NT2/D1 (cell line): ENCODE data around the gene P2RX3.

Experiments used
- DNase-seq: peaks from one replicate; pipeline ENCODE4 v3.0.0-alpha.2; 2011; ENCODE audit warnings: low read depth, low spot score
- H3K27me3 ChIP-seq: 2 replicates; pipeline ENCODE4 v1.6.0; 2011; ENCODE audit warnings: mild to moderate bottlenecking; ENCODE audit not compliant: insufficient read length, insufficient read depth
- H3K36me3 ChIP-seq: 2 replicates; pipeline ENCODE4 v1.6.1; 2011; ENCODE audit warnings: mild to moderate bottlenecking, low read length, mixed read lengths; ENCODE audit not compliant: insufficient read depth, insufficient read length
- H3K4me1 ChIP-seq: 2 replicates; pipeline ENCODE4 v1.5.1; 2011; ENCODE audit not compliant: insufficient read depth, insufficient read length
- H3K4me3 ChIP-seq: 2 replicates; pipeline ENCODE4 v1.5.1; 2011; ENCODE audit warnings: low read depth; ENCODE audit not compliant: insufficient read length
- H3K9ac ChIP-seq: 2 replicates; pipeline ENCODE4 v1.6.0; 2011; ENCODE audit warnings: low read depth; ENCODE audit not compliant: insufficient read length
- H3K9me3 ChIP-seq: 2 replicates; pipeline ENCODE4 v1.5.1; 2011; ENCODE audit warnings: mild to moderate bottlenecking, low read length; ENCODE audit not compliant: insufficient read depth
- SUZ12 ChIP-seq: IDR thresholded peaks from 2 replicates; pipeline ENCODE4 v1.6.1; 2011; ENCODE audit not compliant: insufficient read length, insufficient read depth; ENCODE audit errors: extremely low read depth
- YY1 ChIP-seq: IDR thresholded peaks from 2 replicates; pipeline ENCODE4 v1.6.1; 2011; ENCODE audit not compliant: insufficient read length, insufficient read depth
- ZNF274 ChIP-seq: IDR thresholded peaks from 2 replicates; pipeline ENCODE4 v1.6.1; 2011; ENCODE audit warnings: mild to moderate bottlenecking, low read depth, low read length

The P2RX3 gene

GRCh38 chr11:57407941-57408475 lies 69.9 kb downstream of the P2RX3 start:
- no peaks in the 10 kb centered on the region for H3K27me3 ChIP-seq
- H3K9ac ChIP-seq = no peak overlapping the region
- no peak overlapping the region for H3K4me3 ChIP-seq
- DNase-seq = no peak
- H3K9me3 ChIP-seq = no peaks in the 10 kb centered on the region
- no peak for TF ChIP-seq YY1
- TF ChIP-seq SUZ12 = no peak
- TF ChIP-seq ZNF274 = no peak
- peaks cover 5% of the 10 kb centered on the region for H3K4me1 ChIP-seq
- peaks cover 43% of the 10 kb centered on the region for H3K36me3 ChIP-seq

- no peak for DNase-seq
- peaks cover 5% of the 10 kb centered on the region for H3K4me1 ChIP-seq
- H3K4me3 ChIP-seq = no peak overlapping the region
- H3K36me3 ChIP-seq = peaks cover 48% of the 10 kb centered on the region
- no peaks in the 10 kb centered on the region for H3K9me3 ChIP-seq
- H3K9ac ChIP-seq = no peak overlapping the region
- H3K27me3 ChIP-seq = no peaks in the 10 kb centered on the region
- no peak for TF ChIP-seq ZNF274
- TF ChIP-seq YY1 = no peak
- no peak for TF ChIP-seq SUZ12
These were observed 70.6 kb downstream of the P2RX3 start for GRCh38 chr11:57408771-57409170.

GRCh38 chr11:57409321-57410100 lies 71.4 kb downstream of the P2RX3 start:
- TF ChIP-seq ZNF274 (no peak), YY1 (no peak), SUZ12 (no peak)
- Histone ChIP-seq H3K4me1 (peaks cover 5% of the 10 kb centered on the region), H3K9ac (no peak overlapping the region), H3K9me3 (no peaks in the 10 kb centered on the region), H3K4me3 (no peak overlapping the region), H3K36me3 (peaks cover 56% of the 10 kb centered on the region), H3K27me3 (no peaks in the 10 kb centered on the region)
- no peak for DNase-seq

GRCh38 chr11:57410287-57410686 lies 72.1 kb downstream of the P2RX3 start:
- no peaks in the 10 kb centered on the region for H3K9me3 ChIP-seq
- TF ChIP-seq ZNF274 (no peak), SUZ12 (no peak), YY1 (no peak)
- H3K4me3 ChIP-seq = no peak overlapping the region
- no peak for DNase-seq
- H3K4me1 ChIP-seq = peaks cover 5% of the 10 kb centered on the region
- H3K36me3 ChIP-seq = peaks cover 63% of the 10 kb centered on the region
- H3K9ac ChIP-seq = no peak overlapping the region
- no peaks in the 10 kb centered on the region for H3K27me3 ChIP-seq

GRCh38 chr11:57413681-57414080 lies 75.5 kb downstream of the P2RX3 start:
- H3K36me3 ChIP-seq = peaks cover 72% of the 10 kb centered on the region
- H3K4me1 ChIP-seq = no peaks in the 10 kb centered on the region
- no peak for DNase-seq
- no peaks in the 10 kb centered on the region for H3K9me3 ChIP-seq
- H3K4me3 ChIP-seq = no peak overlapping the region
- no peak overlapping the region for H3K9ac ChIP-seq
- no peak for TF ChIP-seq SUZ12
- TF ChIP-seq ZNF274 = no peak
- no peak for TF ChIP-seq YY1
- H3K27me3 ChIP-seq = no peaks in the 10 kb centered on the region

GRCh38 chr11:57414612-57415212 lies 76.6 kb downstream of the P2RX3 start:
- no peaks in the 10 kb centered on the region for H3K4me1 ChIP-seq
- no peak for DNase-seq
- TF ChIP-seq SUZ12 = no peak
- TF ChIP-seq ZNF274 = no peak
- H3K9me3 ChIP-seq = no peaks in the 10 kb centered on the region
- H3K9ac ChIP-seq = no peak overlapping the region
- no peak overlapping the region for H3K4me3 ChIP-seq
- peaks cover 67% of the 10 kb centered on the region for H3K36me3 ChIP-seq
- H3K27me3 ChIP-seq = no peaks in the 10 kb centered on the region

GRCh38 chr11:57416436-57416835 lies 78.3 kb downstream of the P2RX3 start:
- H3K27me3 ChIP-seq = no peaks in the 10 kb centered on the region
- peaks cover 74% of the 10 kb centered on the region for H3K36me3 ChIP-seq
- no peaks in the 10 kb centered on the region for H3K9me3 ChIP-seq
- no peak for DNase-seq
- H3K9ac ChIP-seq = no peak overlapping the region
- no peaks in the 10 kb centered on the region for H3K4me1 ChIP-seq
- H3K4me3 ChIP-seq = no peak overlapping the region
- no peak for TF ChIP-seq ZNF274
- no peak for TF ChIP-seq YY1
- TF ChIP-seq SUZ12 = no peak
